Heart left ventricle (tissue), 16 donors: Measurements from ENCODE around the gene VWA3B. TPM values are rescaled to one million over a fixed set of nuclear protein-coding genes. Genes with fewer than 3 reads are reported as not detected.

Experiments
- ATAC-seq, 4 donors: fragments of 200-7000 bp; cut with Tn5 transposase; one replicate each; pipeline ENCODE4 v1.9.1; 2020 to 2022; ENCODE audit warnings: moderate library complexity in 4 of 4, mild to moderate bottlenecking in 3 of 4, moderate number of reproducible peaks in 1 of 4
- DNase-seq, 5 donors: peaks; one replicate each; pipeline ENCODE4 v3.0.0-alpha.2; 2020
- H3K27ac ChIP-seq, 12 donors: fragments of 200-600 bp; sonication (generic) in 4 of 12; one replicate each; pipeline versions ENCODE4 v1.5.0 to v1.8.0; 2016 to 2022; ENCODE audit warnings: mild to moderate bottlenecking in 2 of 12
- H3K27me3 ChIP-seq, 9 donors: fragments of 200-600 bp; sonication (generic) in 2 of 9; one replicate each; pipeline versions ENCODE4 v1.5.1 to v1.8.0; 2016 to 2022; ENCODE audit warnings: mild to moderate bottlenecking in 3 of 9
- H3K36me3 ChIP-seq, 9 donors: fragments of 200-600 bp; sonication (generic) in 2 of 9; one replicate each; pipeline versions ENCODE4 v1.5.0 to v1.8.0; 2018 to 2022; ENCODE audit warnings: mild to moderate bottlenecking in 2 of 9
- H3K4me1 ChIP-seq, 12 donors: fragments of 200-600 bp; sonication (generic) in 4 of 12; one replicate each; pipeline versions ENCODE4 v1.5.0 to v1.8.0; 2016 to 2022; ENCODE audit warnings: mild to moderate bottlenecking in 3 of 12
- H3K4me3 ChIP-seq, 12 donors: fragments of 200-600 bp; sonication (generic) in 4 of 12; one replicate each; pipeline versions ENCODE4 v1.5.0 to v1.8.0; 2017 to 2022; ENCODE audit warnings: mild to moderate bottlenecking in 9 of 12, moderate library complexity in 4 of 12
- H3K9me3 ChIP-seq, 12 donors: fragments of 200-600 bp; sonication (generic) in 4 of 12; one replicate each; pipeline versions ENCODE4 v1.5.0 to v1.8.0; 2016 to 2022; ENCODE audit warnings: mild to moderate bottlenecking in 1 of 12
- POLR2A ChIP-seq, 2 donors: fragments of 450-650 bp; IDR thresholded peaks; one replicate each; pipeline ENCODE4 v1.6.1; 2017; ENCODE audit warnings: antibody characterized with exemption in 2 of 2, mild to moderate bottlenecking in 2 of 2, moderate library complexity in 2 of 2
- WGBS, 4 donors: extraction: QIAGEN DNeasy Blood & Tissue Kit in 2 of 4; methylation state at CpG; one replicate each; pipeline versions ENCODE4 v1.1.5 to v1.1.7; 2013 to 2018; 5-methylcytosine and 5-hydroxymethylcytosine counted together
- intact Hi-C, 10 donors: fragments of 100-400 bp; cut with DNase I; formaldehyde crosslinking; loops; one replicate each; pipeline versions ENCODE4 v1.11.1 to v1.14.2; 2022
- polyA plus RNA-seq, 2 donors: library from polyadenylated mRNA; stranded (reverse); fragments of 200-250 nt; gene quantifications; one replicate each; pipeline ENCODE4 v1.2.3, GENCODE V29; 2013
- total RNA-seq, 9 donors: library from RNA; depleted of rRNA in 2 of 9; stranded (reverse); fragments of >200 nt in 2 of 9; fragmentation: NEBNext Ultra II Directional in 3 of 9; extraction: Animal tissue kit (Norgen Biotek cat#: 25700) in 3 of 9; gene quantifications; one replicate each; pipeline versions ENCODE4 v1.1.0 to v1.2.4, GENCODE V29; 2016 to 2023
- TF ChIP-seq, protein P1 (sequence below), 12 donors: fragments of 200-600 bp; sonication (generic) in 4 of 12; IDR thresholded peaks; one replicate each; pipeline versions ENCODE4 v1.5.0 to v1.8.0; 2018 to 2022; ENCODE audit warnings: antibody characterized with exemption in 12 of 12, mild to moderate bottlenecking in 5 of 12
- donor health status: ischemic (EF 13 %, LVEDD 7.1; RV severe dilation, severe dysfunction).
- donor health status: healthy with polysubstance abuse.
- donor health status: DM: no; HTN: yes; CAD: no.
- donor health status: DM: no; HTN: no; CAD: no.
- donor health status: ischemic (EF 25% LVEDD 6.9; RV normal size, moderate dysfunction).
- donor health status: ischemic (EF 25% LVEDD 5.7; RV mildly dilated, moderate dysfunction).
- donor health status: healthy.
- donor health status: DM: yes; HTN: yes; CAD: no.
- donor health status: ischemic (EF 35%, LVEDD 5.7; RV mildly dilated, moderate dysfunction).
- donor health status: nonischemic (EF 11% LVEDD 7.7; RV severe dilation, severe dysfunction).
- donor health status: DM: yes; HTN: yes; CAD: no.
- donor health status: PGD.
- donor health status: ischemic (EF 29% LVEDD 5.4; RV normal size, mild dysfunction).
- donor health status: nonischemic (EF 23%, LVEDD 6.1; RV moderate dilation, normal function).

The VWA3B gene
- total and polyA plus RNA-seq, 11 donors, result 0.11 to 0.61 (median 0.24) TPM; not detected in 1

DNA sequence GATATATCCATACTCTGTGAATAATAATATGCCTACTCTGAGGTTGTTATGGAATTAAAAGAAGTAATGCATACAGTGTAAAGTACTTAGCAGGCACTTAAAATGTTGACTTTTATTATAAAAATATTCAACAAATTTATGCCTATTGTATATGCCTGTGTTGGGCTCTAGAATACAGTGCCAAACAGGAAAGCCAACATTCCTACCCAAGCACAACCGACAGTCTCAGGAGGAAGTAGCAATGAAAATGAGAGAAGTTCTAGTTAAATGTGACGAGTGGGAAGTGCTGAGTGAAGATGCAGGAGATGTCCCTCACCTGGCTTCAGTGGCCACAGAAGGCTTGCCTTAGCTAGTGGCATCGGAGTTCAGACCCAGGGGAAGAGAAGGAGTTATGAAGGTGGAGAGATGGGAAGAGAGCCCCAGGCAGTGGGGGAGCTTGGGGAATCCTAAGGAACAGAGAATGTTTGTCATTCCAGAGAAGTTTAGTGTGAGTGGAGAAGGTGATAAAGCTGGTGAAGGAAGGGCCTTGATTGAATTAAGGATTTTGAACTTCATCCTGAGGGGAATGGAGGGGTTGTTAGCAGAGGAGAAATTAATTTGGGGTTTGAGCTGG is 153.9 kb downstream of the VWA3B start:
- ATAC-seq, result no peak
- Histone ChIP-seq H3K27me3 (peaks cover 0 to 5% (median 0%) of the 10 kb centered on the region in 9 donors), H3K9me3 (no peaks in the 10 kb centered on the region), H3K4me1 (no peaks in the 10 kb centered on the region), H3K4me3 (no peak overlapping the region), H3K27ac (no peak overlapping the region), H3K36me3 (no peaks in the 10 kb centered on the region)
- TF ChIP-seq, protein P1, sequence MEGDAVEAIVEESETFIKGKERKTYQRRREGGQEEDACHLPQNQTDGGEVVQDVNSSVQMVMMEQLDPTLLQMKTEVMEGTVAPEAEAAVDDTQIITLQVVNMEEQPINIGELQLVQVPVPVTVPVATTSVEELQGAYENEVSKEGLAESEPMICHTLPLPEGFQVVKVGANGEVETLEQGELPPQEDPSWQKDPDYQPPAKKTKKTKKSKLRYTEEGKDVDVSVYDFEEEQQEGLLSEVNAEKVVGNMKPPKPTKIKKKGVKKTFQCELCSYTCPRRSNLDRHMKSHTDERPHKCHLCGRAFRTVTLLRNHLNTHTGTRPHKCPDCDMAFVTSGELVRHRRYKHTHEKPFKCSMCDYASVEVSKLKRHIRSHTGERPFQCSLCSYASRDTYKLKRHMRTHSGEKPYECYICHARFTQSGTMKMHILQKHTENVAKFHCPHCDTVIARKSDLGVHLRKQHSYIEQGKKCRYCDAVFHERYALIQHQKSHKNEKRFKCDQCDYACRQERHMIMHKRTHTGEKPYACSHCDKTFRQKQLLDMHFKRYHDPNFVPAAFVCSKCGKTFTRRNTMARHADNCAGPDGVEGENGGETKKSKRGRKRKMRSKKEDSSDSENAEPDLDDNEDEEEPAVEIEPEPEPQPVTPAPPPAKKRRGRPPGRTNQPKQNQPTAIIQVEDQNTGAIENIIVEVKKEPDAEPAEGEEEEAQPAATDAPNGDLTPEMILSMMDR (IDR thresholded peaks at IDR 0.05), result no peak
- no peak for TF ChIP-seq POLR2A (IDR thresholded peaks at IDR 0.05)
- 50 to 62% (median 52%) methylated on average over 3 of the region's 3 CpGs for WGBS, 4 donors
- no peak for DNase-seq
- intact Hi-C loops, result no loop called here

DNA sequence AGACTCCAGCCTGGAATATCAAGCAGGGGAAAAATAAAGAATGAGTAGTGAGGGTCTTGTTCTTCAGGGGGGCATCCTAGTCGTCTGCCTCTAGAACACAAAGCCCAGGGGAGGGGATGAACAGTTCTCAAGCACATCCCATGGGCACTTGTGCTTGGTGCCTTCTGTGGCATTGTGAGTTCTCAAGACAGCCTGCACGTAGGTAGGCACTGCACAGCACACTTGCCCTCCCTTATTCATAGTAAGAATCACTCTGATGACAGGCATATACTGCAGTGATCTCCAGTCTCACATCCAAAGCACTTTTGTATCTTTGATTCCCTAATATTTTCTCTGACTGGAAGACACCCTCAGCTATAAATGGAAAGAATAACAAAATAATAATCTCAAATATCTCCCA is 154.6 kb downstream of the VWA3B start:
- no peak for ATAC-seq
- H3K27me3 ChIP-seq, result peaks cover 0 to 5% (median 0%) of the 10 kb centered on the region in 9 donors
- no peaks in the 10 kb centered on the region for H3K36me3 ChIP-seq
- H3K9me3 ChIP-seq, result peaks cover 0 to 3% (median 0%) of the 10 kb centered on the region in 12 donors
- WGBS, 4 donors, result 57 to 70% (median 63%) methylated on average over 2 of the region's 2 CpGs
- H3K4me1 ChIP-seq, result no peaks in the 10 kb centered on the region
- intact Hi-C loops, result no loop called here
- no peak overlapping the region for H3K4me3 ChIP-seq
- TF ChIP-seq, protein P1 (IDR thresholded peaks at IDR 0.05), result no peak
- no peak overlapping the region for H3K27ac ChIP-seq
- no peak for DNase-seq

DNA sequence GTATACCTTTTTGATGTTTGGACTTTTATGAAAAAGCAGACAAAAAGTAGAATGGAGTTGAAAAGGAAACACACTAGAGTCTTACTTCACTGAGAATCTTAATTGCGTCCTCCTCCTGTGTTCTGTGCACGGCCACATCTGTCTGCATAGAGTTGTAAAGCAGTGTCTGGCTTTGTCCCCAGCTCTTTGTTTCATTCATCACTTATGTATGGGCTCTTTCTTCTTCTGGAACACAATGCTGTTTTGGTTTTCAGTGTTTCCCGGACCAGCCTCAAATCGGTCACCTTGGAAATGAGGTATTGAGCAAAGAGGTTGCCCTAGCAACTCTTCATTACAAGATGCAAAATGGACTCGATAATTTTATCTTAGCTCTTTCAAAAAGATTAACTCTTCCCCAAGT is 155.0 kb downstream of the VWA3B start:
- Histone ChIP-seq H3K36me3 (no peaks in the 10 kb centered on the region), H3K9me3 (peaks cover 0 to 7% (median 0%) of the 10 kb centered on the region in 12 donors), H3K27ac (no peak overlapping the region), H3K27me3 (peaks cover 0 to 5% (median 0%) of the 10 kb centered on the region in 9 donors), H3K4me3 (no peak overlapping the region), H3K4me1 (no peaks in the 10 kb centered on the region)
- TF ChIP-seq POLR2A (IDR thresholded peaks at IDR 0.05), result no peak
- TF ChIP-seq, protein P1 (IDR thresholded peaks at IDR 0.05), result no peak
- intact Hi-C loops, result no loop called here
- 83 to 90% (median 86%) methylated on average over 5 of the region's 5 CpGs for WGBS, 4 donors
- DNase-seq, result no peak
- ATAC-seq, result no peak

GRCh38 chr2:98245491-98245890 is 158.5 kb downstream of the VWA3B start:
- ATAC-seq, result no peak

More at GRCh38 chr2:98245491-98245890, 158.5 kb downstream of the VWA3B start:
- Histone ChIP-seq H3K27me3 (no peaks in the 10 kb centered on the region), H3K4me3 (no peak overlapping the region), H3K9me3 (peaks cover 0 to 20% (median 2%) of the 10 kb centered on the region in 12 donors), H3K36me3 (no peaks in the 10 kb centered on the region), H3K27ac (no peak overlapping the region), H3K4me1 (no peaks in the 10 kb centered on the region)
- no peak for DNase-seq
- intact Hi-C loops, result no loop called here
- 66 to 76% (median 72%) methylated on average over 4 of the region's 4 CpGs for WGBS, 4 donors
- TF ChIP-seq POLR2A (IDR thresholded peaks at IDR 0.05), result no peak
- TF ChIP-seq, protein P1 (IDR thresholded peaks at IDR 0.05), result no peak
